Ectodermal cell (in vitro differentiated cells): Measurements from ENCODE around the gene SCAMP5.

Experiments
- H3K27ac ChIP-seq: 2 replicates; pipeline ENCODE4 v1.7.0; 2013; ENCODE audit warnings: mild to moderate bottlenecking, low read depth, low read length; ENCODE audit not compliant: insufficient read depth, poor library complexity, severe bottlenecking
- H3K27me3 ChIP-seq: 2 replicates; pipeline ENCODE4 v1.7.0; 2013; ENCODE audit warnings: mild to moderate bottlenecking, low read length; ENCODE audit not compliant: insufficient read depth, control insufficient read depth, poor library complexity, severe bottlenecking
- H3K36me3 ChIP-seq: one replicate; pipeline ENCODE4 v1.7.0; 2013; ENCODE audit warnings: low read length; ENCODE audit not compliant: control insufficient read depth, insufficient read depth
- H3K4me1 ChIP-seq: one replicate; pipeline ENCODE4 v1.7.0; 2013; ENCODE audit warnings: low read length; ENCODE audit not compliant: control insufficient read depth, insufficient read depth
- H3K4me3 ChIP-seq: 2 replicates; pipeline ENCODE4 v1.7.0; 2013; ENCODE audit warnings: low read depth, low read length, control low read depth; ENCODE audit not compliant: insufficient read depth
- H3K9me3 ChIP-seq: 2 replicates; pipeline ENCODE4 v1.7.0; 2013; ENCODE audit warnings: mild to moderate bottlenecking, low read length, moderate library complexity; ENCODE audit not compliant: control insufficient read depth
- WGBS, 2 experiments: methylation state at CpG; one replicate each; pipeline ENCODE4 v1.1.7; 2013; ENCODE audit warnings: missing lambda C conversion rate in 2 of 2; 5-methylcytosine and 5-hydroxymethylcytosine counted together

The SCAMP5 gene

DNA sequence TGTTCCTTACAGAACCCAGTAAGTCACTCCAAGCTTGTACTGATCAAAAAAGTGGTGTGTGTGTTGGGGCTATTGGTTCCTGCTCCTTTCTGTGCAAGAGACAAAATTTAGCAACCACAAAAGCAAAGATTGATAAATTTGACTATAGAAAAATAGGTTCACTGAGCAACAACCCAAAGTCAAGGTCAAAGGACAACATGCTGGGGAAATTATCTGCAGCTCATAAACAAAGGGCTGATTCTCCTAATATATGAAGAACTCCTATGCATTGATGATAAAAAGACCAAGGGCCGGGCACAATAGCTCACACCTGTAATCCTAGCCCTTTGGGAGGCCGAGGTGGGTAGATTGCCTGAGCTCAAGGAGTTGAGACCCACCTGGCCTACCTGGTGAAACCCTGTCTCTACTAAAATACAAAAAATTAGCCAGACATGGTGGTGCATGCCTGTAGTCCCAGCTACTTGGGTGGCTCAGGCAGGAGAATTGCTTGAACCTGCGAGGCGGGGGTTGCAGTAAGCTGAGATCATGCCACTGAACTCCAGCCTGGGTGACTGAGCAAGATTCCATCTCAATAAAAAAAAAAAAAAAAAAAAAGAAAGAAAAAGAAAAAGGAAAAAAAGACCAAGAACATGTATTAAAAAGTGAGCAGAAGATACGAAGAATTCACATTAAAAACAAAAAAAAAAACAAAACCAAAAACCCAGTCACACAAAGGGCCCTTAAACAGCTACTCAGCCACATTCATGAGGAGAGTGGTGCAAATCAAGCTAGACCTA, 57.8 kb downstream of the SCAMP5 start:
- 93 to 96% methylated on average over 4 to 5 of the region's 5 CpGs for WGBS, 2 experiments
- H3K9me3 ChIP-seq: no peaks in the 10 kb centered on the region
- no peaks in the 10 kb centered on the region for H3K27me3 ChIP-seq
- no peak overlapping the region for H3K27ac ChIP-seq
- no peaks in the 10 kb centered on the region for H3K36me3 ChIP-seq
- H3K4me1 ChIP-seq: no peaks in the 10 kb centered on the region
- H3K4me3 ChIP-seq: no peak overlapping the region

DNA sequence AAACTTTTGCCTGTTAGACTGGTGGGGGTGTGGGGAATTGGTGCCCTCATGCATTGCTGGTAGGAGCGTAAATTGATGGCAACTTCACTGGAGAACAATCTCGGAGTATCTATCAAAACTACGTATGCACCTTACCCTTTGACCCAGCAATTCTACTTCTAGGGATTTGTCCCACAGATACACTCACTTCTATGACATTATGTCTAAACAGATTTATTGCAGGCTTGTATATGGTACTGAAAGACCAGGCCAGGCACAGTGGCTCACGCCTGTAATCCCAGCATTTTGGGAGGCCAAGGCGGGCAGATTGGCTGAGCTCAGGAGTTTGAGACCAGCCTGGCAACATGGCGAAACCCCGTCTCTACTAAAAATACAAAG, 58.4 kb downstream of the SCAMP5 start:
- Histone ChIP-seq H3K4me3 (no peak overlapping the region), H3K36me3 (no peaks in the 10 kb centered on the region), H3K27ac (no peak overlapping the region), H3K9me3 (no peaks in the 10 kb centered on the region), H3K27me3 (no peaks in the 10 kb centered on the region), H3K4me1 (no peaks in the 10 kb centered on the region)
- WGBS, 2 experiments: 93 to 95% methylated on average over 7 of the region's 7 CpGs

DNA sequence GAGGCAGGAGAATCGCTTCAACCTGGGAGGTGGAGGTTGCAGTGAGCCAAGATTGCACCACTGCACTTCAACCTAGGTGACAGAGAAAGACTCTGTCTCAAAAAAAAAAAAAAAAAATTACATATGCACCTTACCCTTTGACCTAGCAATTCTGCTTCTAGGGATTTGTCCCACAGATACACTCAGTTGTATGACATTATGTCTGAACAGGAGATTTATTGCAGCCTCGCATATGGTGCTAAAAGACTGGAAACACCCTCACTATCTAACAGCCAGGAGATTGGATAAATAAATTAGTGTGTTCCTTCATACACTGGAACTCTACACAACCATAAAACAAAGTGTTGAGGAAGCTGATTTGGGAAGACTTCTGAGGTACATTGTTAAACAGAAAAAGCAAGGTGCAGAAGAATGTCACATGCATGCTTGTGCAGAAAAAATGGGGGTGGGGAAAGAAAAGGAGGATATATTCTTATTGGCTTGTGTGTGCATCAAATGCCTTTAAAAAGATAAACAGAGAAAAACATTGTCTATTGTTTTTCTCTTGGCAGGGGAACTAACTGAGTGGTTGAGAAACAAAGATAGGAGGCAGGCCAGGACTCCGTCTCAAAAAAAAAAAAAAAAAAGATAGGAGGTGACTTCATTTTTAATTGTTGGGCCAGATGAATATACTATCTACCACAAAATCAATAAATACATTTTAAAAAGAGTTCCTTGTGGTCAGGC, 59.0 kb downstream of the SCAMP5 start:
- Histone ChIP-seq H3K27ac (no peak overlapping the region), H3K36me3 (no peaks in the 10 kb centered on the region), H3K4me1 (no peaks in the 10 kb centered on the region), H3K4me3 (no peak overlapping the region), H3K9me3 (no peaks in the 10 kb centered on the region), H3K27me3 (no peaks in the 10 kb centered on the region)
- WGBS, 2 experiments: 95 to 98% methylated on average over 1 to 3 of the region's 3 CpGs

DNA sequence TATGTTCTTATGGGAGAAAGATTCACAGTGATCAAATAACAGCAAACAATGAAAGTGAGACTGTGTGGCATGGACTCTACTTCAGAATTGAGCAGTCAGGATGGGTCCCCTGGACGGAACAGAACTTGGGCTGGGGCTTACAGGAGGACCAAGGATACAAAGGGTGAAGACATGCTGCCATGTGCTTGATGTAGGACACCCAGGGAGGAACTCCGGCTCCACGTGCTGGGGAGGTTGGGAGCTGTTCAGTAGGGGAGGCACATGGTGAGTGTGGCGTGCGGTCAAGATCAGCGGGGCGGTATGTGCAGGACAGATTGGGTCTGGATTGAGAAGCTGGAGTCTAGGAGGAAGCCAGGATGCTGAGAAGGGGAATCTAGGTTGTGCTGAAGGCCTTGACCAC, 60.7 kb downstream of the SCAMP5 start:
- Histone ChIP-seq H3K27me3 (no peaks in the 10 kb centered on the region), H3K4me3 (no peak overlapping the region), H3K4me1 (no peaks in the 10 kb centered on the region), H3K9me3 (no peaks in the 10 kb centered on the region), H3K36me3 (no peaks in the 10 kb centered on the region), H3K27ac (no peak overlapping the region)
- 91 to 92% methylated on average over 7 of the region's 7 CpGs for WGBS, 2 experiments

DNA sequence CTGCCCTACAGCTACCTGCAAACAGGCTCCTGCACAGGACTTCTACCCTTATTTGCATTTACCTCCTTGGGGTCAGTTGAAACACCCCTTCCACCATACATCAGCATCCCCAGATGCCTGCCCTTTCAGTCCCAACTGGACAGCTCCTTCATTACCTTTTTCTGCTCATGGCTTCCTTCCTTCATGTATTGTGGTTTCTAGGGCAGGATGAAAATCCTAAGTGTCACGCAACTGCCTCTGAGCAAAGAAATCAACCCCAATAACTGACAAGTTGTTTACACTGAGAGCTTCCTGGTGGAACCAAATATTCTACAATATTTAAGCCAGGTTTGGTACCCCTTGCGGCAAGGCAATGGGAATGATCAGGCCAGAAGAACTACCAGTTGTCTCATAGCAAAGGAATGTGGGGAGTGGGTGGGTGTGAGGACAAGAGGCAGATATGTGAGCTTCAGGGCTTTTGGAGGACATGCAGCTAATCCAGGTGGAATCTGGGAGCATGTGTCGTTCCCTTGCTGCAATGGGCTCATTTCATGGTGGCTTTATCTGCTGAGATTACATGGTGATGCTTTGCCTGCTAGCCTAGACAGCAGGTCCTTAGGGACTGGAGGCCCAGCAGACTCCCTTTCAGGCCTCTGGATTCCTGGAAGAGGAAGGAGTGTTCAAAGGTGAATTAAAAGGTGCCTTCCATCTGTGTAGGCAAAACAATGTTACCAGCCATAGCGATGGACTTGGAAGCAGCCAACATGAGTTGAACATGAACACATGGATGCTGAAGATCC, 63.0 kb downstream of the SCAMP5 start:
- H3K27ac ChIP-seq: no peak overlapping the region

DNA sequence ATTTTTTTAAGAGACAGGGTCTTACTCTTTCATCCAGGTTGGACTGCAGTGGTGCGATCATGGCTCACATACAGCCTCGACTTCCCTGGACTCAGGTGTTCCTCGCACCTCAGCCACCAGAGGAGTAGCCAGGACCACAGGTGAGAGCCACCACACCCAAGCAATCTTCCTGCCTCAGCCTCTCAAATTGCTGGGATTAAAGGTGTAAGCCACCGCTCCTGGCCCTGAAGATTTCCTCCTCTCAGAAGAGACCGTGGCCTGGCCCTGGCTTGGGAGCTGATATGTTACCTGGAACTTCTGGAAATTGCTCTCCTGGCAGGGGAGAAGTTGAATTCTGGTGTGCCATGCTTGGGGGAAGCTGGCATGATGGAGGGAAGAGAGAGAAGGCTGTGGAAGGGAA, 64.2 kb downstream of the SCAMP5 start:
- Histone ChIP-seq H3K9me3 (no peaks in the 10 kb centered on the region), H3K36me3 (no peaks in the 10 kb centered on the region), H3K4me3 (no peak overlapping the region), H3K4me1 (no peaks in the 10 kb centered on the region), H3K27ac (no peak overlapping the region), H3K27me3 (no peaks in the 10 kb centered on the region)
- 84 to 89% methylated on average over 5 of the region's 5 CpGs for WGBS, 2 experiments

More for the DNA sequence above, 63.0 kb downstream of the SCAMP5 start:
- H3K27me3 ChIP-seq: no peaks in the 10 kb centered on the region
- no peaks in the 10 kb centered on the region for H3K4me1 ChIP-seq
- no peaks in the 10 kb centered on the region for H3K36me3 ChIP-seq
- no peak overlapping the region for H3K4me3 ChIP-seq
- WGBS, 2 experiments: 91 to 92% methylated on average over 4 of the region's 4 CpGs
- H3K9me3 ChIP-seq: no peaks in the 10 kb centered on the region

DNA sequence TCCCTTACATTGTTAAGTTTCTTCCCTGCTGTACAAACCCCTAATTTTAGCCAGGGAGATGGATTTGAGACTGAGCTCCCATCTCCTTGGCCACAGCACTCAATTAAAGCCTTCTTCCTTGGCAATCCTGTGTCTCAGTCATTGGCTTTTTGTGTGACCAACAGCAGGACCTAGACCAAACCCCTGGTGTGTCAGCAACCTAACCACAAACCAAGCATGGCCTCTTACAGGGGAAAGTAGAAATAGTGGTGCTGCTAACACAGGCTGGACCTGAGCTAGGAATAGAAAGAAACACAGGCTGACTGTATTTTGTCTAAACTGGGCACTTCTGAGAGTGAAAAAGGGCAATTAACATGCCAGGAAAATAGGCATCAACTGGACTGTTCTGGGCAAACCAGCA, 65.9 kb downstream of the SCAMP5 start:
- H3K4me1 ChIP-seq: peaks cover 3% of the 10 kb centered on the region
- peaks cover under 1% of the 10 kb centered on the region for H3K9me3 ChIP-seq
- no peak overlapping the region for H3K4me3 ChIP-seq
- H3K36me3 ChIP-seq: no peaks in the 10 kb centered on the region
- H3K27ac ChIP-seq: no peak overlapping the region
- H3K27me3 ChIP-seq: no peaks in the 10 kb centered on the region

DNA sequence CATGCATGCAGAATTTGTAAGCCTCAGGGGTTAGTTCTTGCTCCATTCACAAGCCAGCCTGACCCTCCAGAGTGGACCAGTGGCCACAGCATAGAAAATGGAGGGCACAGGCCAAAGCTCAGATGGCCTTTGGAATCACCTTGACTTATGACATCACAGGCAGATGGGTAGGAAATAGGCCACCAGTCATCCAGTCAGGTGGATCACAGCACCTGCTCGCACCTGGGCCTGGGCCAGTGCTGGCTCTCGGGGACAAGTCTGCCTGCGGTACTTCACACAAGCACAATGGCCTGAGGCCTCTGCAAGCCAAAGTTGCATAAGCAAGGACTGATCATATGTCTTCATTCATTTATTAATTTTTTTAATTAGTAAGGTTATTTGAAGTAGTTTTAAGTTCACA, 67.3 kb downstream of the SCAMP5 start:
- Histone ChIP-seq H3K4me3 (no peak overlapping the region), H3K27ac (no peak overlapping the region), H3K27me3 (no peaks in the 10 kb centered on the region), H3K36me3 (no peaks in the 10 kb centered on the region), H3K9me3 (peaks cover 2% of the 10 kb centered on the region), H3K4me1 (peaks cover 3% of the 10 kb centered on the region)
- 64 to 65% methylated on average over 3 of the region's 3 CpGs for WGBS, 2 experiments

DNA sequence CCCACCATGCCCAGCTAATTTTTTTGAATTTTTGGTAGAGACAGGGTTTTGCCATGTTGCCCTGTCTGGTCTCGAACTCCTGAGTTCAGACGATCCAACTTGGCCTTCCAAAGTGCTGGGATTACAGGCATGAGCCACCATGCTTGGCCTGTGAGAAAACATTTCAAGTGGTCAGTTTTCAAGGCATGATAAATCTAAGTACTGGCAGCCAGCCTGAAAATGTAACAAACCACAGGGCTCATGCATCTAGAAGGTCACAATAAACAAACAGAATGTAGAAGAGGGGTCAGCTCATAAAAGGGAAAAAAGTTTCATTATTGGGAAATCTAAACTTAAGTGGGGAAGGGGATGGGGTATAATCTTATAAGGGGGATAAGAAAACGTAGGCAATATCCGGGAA, 68.0 kb downstream of the SCAMP5 start:
- Histone ChIP-seq H3K36me3 (no peaks in the 10 kb centered on the region), H3K9me3 (peaks cover 2% of the 10 kb centered on the region), H3K27ac (no peak overlapping the region), H3K27me3 (no peaks in the 10 kb centered on the region), H3K4me3 (no peak overlapping the region), H3K4me1 (peaks cover 3% of the 10 kb centered on the region)
- 88 to 94% methylated on average over 4 of the region's 4 CpGs for WGBS, 2 experiments

DNA sequence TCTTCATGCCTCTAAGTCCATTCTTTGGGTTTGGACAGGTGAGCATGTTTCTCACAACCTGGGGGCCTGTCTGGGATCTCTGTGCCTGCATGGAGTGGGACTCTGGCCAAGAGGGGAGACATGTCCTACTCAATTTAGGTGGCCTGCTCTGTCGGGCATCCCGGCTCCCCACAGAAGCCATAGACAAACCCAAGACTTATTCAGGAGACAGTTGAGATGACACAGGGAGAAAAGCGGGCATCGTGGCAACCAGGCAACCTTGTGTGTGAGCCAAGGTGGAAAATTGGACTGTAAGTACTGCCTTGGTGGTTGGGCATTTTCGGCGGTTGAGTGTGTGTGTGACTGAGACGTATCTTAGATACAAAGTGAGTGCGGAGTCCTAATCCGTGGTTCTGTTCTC, 68.5 kb downstream of the SCAMP5 start:
- peaks cover 3% of the 10 kb centered on the region for H3K4me1 ChIP-seq
- H3K27ac ChIP-seq: no peak overlapping the region
- no peak overlapping the region for H3K4me3 ChIP-seq
- H3K27me3 ChIP-seq: no peaks in the 10 kb centered on the region
- H3K36me3 ChIP-seq: no peaks in the 10 kb centered on the region
- H3K9me3 ChIP-seq: peaks cover 2% of the 10 kb centered on the region
- WGBS, 2 experiments: 88 to 91% methylated on average over 9 of the region's 9 CpGs
